ENCODE data around the gene CASK.

DNA sequence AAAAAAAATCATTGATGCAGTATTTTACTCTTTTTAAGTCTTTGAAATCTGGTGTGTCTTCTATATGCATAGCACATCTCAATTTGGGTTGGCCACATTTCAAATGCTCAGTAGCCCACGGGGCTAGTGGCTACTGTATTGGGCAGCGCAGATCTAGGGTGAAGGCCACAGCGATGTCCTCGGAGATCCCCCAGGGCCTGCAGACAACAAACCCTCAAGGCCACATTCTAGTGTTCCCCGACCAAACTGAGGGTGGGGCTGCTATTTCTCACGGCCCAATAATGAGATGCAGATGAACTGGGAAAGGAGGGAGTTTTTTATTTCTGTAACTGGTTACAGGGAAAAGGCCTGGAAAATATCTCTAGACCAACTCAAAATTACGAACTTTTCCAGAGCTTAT lies 452.6 kb downstream of the CASK start:
- TF ChIP-seq CTCF (IDR thresholded peaks at IDR 0.05 in 8 of 11, conservative IDR thresholded peaks at IDR 0.05 in 3 of 11) (no peak), POLR2A (IDR thresholded peaks at IDR 0.05) (no peak)
